ENCODE data around the gene FBXO34.

GRCh38 chr14:55347748-55348147, 76.5 kb downstream of the FBXO34 start:
- TF ChIP-seq CTCF (CRISPR knock-in tag; IDR thresholded peaks at IDR 0.05) (no peak), EZH2 (conservative IDR thresholded peaks at IDR 0.05; ENCODE audit: low read depth, low read length) (no peak), ZNF775 (CRISPR knock-in tag; IDR thresholded peaks at IDR 0.05; ENCODE audit: borderline replicate concordance) (no peak), ESRRA (CRISPR knock-in tag; IDR thresholded peaks at IDR 0.05; ENCODE audit: low read depth) (no peak), TCF7L2 (IDR thresholded peaks at IDR 0.05; ENCODE audit: low read depth, low read length) (no peak), KLF15 (CRISPR knock-in tag; IDR thresholded peaks at IDR 0.05; ENCODE audit: borderline replicate concordance) (no peak), GTF2F1 (IDR thresholded peaks at IDR 0.05; ENCODE audit: low read length) (no peak), ZHX2 (IDR thresholded peaks at IDR 0.05; ENCODE audit: low read depth) (no peak), ZHX2 (CRISPR knock-in tag; IDR thresholded peaks at IDR 0.05; ENCODE audit: borderline replicate concordance) (no peak), ARID4A (CRISPR knock-in tag; IDR thresholded peaks at IDR 0.05; ENCODE audit: borderline replicate concordance) (no peak), ARID2 (CRISPR knock-in tag; IDR thresholded peaks at IDR 0.05; ENCODE audit: borderline replicate concordance) (no peak), HCFC1 (IDR thresholded peaks at IDR 0.05; ENCODE audit: low read depth, low read length) (no peak), REST (IDR thresholded peaks at IDR 0.05; ENCODE audit: borderline replicate concordance in 1 of 2, low read depth in 1 of 2, low read length in 2 of 2) (no peak), SP4 (CRISPR knock-in tag; IDR thresholded peaks at IDR 0.05) (no peak)

All from HepG2 (cell line).